Measurements from ENCODE around the gene SCYL1.

SCYL1 gene

DNA sequence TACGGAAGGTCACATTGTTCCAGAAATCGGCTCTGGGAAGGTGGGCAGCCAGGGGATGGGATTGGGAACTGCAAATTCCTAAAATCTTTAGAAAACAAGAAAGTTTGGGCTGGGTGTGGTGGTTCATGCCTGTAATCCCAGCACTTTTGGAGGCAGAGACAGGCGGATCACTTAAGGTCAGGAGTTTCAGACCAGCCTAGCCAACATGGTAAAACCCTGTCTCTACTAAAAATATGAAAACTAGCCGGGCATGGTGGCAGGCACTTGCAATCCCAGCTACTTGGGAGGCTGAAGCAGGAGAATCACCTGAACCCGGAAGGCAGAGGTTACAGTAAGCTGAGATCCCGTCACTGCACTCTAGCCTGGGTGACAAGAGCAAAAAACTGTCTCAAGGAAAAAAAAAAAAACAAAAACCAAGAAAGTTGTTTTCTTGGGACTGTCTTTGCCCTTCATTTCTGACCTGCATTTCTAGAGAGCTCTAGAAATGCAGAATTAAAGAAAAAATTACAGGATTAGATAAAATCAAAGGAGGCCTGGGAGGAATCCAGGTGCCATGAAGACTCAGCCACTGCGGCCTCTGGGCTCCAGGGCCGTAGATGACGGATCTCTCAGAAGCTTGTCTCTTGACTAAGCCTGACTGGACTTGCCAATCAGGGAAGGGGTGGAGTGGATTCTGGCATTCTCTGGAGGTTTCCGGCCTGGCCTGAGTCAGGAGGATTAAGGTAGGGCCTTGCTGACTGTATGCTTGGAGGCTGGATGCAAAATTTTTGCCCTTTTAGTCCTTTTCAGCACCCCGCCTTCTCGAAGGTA is 31.3 kb upstream of the SCYL1 start:
- no peak for DNase-seq

DNA sequence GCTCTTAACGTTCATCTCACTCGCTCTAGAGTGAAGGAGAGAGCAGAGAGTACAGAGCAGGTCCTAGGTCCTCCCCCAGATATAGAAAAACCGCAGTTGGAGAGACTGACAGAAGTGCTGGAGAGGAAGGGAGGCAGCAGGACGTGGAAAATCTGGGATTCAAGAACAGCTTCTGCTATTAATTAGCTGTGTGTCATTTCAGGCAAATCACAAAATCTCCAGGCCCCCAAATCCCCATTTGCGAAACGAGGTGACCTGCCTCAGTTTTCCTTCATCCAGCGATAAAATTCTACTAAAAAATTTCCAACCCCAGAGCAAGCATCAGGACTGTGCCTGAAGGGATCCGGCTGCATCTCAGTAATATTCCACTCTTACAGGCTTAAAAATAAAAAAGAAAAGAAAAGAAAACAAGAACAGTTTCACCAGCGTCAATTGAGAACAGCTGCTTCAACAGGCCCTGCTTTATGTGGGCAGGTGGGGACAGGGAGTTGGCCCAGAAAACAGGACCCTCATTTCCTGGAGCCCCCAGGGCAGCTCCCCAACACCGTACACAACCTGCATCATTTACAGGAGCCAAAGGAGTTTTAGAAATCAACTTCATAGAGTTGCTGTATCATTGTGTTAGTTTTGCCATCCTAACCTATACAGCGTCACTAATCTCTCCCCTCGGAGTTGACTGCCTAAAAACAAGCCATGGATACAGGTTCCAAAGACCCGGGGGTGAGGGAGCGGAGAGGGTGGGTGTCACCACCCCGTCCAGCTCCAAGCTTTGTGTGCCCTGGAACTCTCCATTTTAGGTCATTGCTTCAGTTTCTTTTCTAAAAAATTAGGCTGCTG is 28.4 kb upstream of the SCYL1 start:
- no peak for DNase-seq

DNA sequence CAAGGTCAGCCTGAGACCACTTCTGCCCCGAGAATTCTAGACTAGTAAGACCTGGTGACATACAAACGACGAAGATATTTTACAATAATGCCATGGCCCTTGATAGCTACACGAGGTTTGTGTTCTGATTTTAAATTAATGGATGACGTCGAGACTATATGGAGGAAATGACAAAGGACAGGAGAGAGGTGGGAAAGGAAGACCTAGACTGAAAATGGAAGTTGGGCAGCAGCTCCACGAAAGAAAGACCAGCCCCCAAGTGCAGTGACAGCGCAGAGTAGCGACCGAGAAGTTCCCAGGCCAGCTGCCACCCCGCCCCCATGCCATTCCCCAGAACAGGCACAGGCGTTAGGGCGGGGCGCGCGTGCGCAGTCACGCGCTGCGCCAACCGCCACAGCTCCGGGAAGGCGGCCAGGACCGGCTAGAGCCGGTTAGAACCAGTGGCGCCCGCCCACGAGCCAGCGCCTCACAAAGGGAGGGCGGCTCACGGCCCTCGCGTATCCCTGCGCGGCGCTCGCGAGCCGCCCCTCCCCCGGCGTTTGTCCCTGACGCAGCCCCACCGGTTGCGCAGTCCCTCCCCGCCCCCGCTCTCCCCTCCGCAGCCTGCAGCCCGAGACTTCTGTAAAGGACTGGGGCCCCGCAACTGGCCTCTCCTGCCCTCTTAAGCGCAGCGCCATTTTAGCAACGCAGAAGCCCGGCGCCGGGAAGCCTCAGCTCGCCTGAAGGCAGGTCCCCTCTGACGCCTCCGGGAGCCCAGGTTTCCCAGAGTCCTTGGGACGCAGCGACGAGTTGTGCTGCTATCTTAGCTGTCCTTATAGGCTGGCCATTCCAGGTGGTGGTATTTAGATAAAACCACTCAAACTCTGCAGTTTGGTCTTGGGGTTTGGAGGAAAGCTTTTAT is 27.5 kb upstream of the SCYL1 start:
- DNase-seq = peak; percentile 99

DNA sequence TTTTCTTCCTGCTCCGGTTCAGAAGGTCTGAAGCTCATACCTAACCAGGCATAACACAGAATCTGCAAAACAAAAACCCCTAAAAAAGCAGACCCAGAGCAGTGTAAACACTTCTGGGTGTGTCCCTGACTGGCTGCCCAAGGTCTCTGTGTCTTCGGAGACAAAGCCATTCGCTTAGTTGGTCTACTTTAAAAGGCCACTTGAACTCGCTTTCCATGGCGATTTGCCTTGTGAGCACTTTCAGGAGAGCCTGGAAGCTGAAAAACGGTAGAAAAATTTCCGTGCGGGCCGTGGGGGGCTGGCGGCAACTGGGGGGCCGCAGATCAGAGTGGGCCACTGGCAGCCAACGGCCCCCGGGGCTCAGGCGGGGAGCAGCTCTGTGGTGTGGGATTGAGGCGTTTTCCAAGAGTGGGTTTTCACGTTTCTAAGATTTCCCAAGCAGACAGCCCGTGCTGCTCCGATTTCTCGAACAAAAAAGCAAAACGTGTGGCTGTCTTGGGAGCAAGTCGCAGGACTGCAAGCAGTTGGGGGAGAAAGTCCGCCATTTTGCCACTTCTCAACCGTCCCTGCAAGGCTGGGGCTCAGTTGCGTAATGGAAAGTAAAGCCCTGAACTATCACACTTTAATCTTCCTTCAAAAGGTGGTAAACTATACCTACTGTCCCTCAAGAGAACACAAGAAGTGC is 26.7 kb upstream of the SCYL1 start:
- DNase-seq = peak; percentile 79

DNA sequence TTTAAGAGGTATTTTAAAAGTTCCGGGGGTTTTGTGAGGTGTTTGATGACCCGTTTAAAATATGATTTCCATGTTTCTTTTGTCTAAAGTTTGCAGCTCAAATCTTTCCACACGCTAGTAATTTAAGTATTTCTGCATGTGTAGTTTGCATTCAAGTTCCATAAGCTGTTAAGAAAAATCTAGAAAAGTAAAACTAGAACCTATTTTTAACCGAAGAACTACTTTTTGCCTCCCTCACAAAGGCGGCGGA is 26.2 kb upstream of the SCYL1 start:
- no peak for DNase-seq

DNA sequence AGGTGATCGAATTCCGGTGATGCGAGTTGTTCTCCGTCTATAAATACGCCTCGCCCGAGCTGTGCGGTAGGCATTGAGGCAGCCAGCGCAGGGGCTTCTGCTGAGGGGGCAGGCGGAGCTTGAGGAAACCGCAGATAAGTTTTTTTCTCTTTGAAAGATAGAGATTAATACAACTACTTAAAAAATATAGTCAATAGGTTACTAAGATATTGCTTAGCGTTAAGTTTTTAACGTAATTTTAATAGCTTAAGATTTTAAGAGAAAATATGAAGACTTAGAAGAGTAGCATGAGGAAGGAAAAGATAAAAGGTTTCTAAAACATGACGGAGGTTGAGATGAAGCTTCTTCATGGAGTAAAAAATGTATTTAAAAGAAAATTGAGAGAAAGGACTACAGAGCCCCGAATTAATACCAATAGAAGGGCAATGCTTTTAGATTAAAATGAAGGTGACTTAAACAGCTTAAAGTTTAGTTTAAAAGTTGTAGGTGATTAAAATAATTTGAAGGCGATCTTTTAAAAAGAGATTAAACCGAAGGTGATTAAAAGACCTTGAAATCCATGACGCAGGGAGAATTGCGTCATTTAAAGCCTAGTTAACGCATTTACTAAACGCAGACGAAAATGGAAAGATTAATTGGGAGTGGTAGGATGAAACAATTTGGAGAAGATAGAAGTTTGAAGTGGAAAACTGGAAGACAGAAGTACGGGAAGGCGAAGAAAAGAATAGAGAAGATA is 25.7 kb upstream of the SCYL1 start, which contains the start of gene MALAT1:
TSS of gene MALAT1 (plus strand) at position 69 of the 736 bp plus-strand sequence.
- DNase-seq = peak; percentile 95

DNA sequence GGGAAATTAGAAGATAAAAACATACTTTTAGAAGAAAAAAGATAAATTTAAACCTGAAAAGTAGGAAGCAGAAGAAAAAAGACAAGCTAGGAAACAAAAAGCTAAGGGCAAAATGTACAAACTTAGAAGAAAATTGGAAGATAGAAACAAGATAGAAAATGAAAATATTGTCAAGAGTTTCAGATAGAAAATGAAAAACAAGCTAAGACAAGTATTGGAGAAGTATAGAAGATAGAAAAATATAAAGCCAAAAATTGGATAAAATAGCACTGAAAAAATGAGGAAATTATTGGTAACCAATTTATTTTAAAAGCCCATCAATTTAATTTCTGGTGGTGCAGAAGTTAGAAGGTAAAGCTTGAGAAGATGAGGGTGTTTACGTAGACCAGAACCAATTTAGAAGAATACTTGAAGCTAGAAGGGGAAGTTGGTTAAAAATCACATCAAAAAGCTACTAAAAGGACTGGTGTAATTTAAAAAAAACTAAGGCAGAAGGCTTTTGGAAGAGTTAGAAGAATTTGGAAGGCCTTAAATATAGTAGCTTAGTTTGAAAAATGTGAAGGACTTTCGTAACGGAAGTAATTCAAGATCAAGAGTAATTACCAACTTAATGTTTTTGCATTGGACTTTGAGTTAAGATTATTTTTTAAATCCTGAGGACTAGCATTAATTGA is 25.0 kb upstream of the SCYL1 start:
- DNase-seq = no peak

DNA sequence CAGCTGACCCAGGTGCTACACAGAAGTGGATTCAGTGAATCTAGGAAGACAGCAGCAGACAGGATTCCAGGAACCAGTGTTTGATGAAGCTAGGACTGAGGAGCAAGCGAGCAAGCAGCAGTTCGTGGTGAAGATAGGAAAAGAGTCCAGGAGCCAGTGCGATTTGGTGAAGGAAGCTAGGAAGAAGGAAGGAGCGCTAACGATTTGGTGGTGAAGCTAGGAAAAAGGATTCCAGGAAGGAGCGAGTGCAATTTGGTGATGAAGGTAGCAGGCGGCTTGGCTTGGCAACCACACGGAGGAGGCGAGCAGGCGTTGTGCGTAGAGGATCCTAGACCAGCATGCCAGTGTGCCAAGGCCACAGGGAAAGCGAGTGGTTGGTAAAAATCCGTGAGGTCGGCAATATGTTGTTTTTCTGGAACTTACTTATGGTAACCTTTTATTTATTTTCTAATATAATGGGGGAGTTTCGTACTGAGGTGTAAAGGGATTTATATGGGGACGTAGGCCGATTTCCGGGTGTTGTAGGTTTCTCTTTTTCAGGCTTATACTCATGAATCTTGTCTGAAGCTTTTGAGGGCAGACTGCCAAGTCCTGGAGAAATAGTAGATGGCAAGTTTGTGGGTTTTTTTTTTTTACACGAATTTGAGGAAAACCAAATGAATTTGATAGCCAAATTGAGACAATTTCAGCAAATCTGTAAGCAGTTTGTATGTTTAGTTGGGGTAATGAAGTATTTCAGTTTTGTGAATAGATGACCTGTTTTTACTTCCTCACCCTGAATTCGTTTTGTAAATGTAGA is 24.3 kb upstream of the SCYL1 start:
- DNase-seq = peak; percentile 64

DNA sequence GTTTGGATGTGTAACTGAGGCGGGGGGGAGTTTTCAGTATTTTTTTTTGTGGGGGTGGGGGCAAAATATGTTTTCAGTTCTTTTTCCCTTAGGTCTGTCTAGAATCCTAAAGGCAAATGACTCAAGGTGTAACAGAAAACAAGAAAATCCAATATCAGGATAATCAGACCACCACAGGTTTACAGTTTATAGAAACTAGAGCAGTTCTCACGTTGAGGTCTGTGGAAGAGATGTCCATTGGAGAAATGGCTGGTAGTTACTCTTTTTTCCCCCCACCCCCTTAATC is 23.8 kb upstream of the SCYL1 start:
- no peak for DNase-seq

DNA sequence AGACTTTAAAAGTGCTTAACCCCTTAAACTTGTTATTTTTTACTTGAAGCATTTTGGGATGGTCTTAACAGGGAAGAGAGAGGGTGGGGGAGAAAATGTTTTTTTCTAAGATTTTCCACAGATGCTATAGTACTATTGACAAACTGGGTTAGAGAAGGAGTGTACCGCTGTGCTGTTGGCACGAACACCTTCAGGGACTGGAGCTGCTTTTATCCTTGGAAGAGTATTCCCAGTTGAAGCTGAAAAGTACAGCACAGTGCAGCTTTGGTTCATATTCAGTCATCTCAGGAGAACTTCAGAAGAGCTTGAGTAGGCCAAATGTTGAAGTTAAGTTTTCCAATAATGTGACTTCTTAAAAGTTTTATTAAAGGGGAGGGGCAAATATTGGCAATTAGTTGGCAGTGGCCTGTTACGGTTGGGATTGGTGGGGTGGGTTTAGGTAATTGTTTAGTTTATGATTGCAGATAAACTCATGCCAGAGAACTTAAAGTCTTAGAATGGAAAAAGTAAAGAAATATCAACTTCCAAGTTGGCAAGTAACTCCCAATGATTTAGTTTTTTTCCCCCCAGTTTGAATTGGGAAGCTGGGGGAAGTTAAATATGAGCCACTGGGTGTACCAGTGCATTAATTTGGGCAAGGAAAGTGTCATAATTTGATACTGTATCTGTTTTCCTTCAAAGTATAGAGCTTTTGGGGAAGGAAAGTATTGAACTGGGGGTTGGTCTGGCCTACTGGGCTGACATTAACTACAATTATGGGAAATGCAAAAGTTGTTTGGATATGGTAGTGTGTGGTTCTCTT is 23.2 kb upstream of the SCYL1 start:
- no peak for DNase-seq

DNA sequence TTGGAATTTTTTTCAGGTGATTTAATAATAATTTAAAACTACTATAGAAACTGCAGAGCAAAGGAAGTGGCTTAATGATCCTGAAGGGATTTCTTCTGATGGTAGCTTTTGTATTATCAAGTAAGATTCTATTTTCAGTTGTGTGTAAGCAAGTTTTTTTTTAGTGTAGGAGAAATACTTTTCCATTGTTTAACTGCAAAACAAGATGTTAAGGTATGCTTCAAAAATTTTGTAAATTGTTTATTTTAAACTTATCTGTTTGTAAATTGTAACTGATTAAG is 22.7 kb upstream of the SCYL1 start:
- no peak for DNase-seq

DNA sequence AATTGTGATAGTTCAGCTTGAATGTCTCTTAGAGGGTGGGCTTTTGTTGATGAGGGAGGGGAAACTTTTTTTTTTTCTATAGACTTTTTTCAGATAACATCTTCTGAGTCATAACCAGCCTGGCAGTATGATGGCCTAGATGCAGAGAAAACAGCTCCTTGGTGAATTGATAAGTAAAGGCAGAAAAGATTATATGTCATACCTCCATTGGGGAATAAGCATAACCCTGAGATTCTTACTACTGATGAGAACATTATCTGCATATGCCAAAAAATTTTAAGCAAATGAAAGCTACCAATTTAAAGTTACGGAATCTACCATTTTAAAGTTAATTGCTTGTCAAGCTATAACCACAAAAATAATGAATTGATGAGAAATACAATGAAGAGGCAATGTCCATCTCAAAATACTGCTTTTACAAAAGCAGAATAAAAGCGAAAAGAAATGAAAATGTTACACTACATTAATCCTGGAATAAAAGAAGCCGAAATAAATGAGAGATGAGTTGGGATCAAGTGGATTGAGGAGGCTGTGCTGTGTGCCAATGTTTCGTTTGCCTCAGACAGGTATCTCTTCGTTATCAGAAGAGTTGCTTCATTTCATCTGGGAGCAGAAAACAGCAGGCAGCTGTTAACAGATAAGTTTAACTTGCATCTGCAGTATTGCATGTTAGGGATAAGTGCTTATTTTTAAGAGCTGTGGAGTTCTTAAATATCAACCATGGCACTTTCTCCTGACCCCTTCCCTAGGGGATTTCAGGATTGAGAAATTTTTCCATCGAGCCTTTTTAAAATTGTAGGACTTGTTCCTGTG is 22.1 kb upstream of the SCYL1 start:
- DNase-seq = no peak

DNA sequence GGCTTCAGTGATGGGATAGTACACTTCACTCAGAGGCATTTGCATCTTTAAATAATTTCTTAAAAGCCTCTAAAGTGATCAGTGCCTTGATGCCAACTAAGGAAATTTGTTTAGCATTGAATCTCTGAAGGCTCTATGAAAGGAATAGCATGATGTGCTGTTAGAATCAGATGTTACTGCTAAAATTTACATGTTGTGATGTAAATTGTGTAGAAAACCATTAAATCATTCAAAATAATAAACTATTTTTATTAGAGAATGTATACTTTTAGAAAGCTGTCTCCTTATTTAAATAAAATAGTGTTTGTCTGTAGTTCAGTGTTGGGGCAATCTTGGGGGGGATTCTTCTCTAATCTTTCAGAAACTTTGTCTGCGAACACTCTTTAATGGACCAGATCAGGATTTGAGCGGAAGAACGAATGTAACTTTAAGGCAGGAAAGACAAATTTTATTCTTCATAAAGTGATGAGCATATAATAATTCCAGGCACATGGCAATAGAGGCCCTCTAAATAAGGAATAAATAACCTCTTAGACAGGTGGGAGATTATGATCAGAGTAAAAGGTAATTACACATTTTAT is 21.4 kb upstream of the SCYL1 start:
- no peak for DNase-seq

DNA sequence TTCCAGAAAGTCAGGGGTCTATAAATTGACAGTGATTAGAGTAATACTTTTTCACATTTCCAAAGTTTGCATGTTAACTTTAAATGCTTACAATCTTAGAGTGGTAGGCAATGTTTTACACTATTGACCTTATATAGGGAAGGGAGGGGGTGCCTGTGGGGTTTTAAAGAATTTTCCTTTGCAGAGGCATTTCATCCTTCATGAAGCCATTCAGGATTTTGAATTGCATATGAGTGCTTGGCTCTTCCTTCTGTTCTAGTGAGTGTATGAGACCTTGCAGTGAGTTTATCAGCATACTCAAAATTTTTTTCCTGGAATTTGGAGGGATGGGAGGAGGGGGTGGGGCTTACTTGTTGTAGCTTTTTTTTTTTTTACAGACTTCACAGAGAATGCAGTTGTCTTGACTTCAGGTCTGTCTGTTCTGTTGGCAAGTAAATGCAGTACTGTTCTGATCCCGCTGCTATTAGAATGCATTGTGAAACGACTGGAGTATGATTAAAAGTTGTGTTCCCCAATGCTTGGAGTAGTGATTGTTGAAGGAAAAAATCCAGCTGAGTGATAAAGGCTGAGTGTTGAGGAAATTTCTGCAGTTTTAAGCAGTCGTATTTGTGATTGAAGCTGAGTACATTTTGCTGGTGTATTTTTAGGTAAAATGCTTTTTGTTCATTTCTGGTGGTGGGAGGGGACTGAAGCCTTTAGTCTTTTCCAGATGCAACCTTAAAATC is 20.8 kb upstream of the SCYL1 start:
- DNase-seq = no peak

DNA sequence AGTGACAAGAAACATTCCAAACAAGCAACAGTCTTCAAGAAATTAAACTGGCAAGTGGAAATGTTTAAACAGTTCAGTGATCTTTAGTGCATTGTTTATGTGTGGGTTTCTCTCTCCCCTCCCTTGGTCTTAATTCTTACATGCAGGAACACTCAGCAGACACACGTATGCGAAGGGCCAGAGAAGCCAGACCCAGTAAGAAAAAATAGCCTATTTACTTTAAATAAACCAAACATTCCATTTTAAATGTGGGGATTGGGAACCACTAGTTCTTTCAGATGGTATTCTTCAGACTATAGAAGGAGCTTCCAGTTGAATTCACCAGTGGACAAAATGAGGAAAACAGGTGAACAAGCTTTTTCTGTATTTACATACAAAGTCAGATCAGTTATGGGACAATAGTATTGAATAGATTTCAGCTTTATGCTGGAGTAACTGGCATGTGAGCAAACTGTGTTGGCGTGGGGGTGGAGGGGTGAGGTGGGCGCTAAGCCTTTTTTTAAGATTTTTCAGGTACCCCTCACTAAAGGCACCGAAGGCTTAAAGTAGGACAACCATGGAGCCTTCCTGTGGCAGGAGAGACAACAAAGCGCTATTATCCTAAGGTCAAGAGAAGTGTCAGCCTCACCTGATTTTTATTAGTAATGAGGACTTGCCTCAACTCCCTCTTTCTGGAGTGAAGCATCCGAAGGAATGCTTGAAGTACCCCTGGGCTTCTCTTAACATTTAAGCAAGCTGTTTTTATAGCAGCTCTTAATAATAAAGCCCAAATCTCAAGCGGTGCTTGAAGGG is 20.0 kb upstream of the SCYL1 start:
- DNase-seq = no peak

DNA sequence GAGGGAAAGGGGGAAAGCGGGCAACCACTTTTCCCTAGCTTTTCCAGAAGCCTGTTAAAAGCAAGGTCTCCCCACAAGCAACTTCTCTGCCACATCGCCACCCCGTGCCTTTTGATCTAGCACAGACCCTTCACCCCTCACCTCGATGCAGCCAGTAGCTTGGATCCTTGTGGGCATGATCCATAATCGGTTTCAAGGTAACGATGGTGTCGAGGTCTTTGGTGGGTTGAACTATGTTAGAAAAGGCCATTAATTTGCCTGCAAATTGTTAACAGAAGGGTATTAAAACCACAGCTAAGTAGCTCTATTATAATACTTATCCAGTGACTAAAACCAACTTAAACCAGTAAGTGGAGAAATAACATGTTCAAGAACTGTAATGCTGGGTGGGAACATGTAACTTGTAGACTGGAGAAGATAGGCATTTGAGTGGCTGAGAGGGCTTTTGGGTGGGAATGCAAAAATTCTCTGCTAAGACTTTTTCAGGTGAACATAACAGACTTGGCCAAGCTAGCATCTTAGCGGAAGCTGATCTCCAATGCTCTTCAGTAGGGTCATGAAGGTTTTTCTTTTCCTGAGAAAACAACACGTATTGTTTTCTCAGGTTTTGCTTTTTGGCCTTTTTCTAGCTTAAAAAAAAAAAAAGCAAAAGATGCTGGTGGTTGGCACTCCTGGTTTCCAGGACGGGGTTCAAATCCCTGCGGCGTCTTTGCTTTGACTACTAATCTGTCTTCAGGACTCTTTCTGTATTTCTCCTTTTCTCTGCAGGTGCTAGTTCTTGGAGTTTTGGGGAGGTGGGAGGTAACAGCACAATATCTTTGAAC is 19.2 kb upstream of the SCYL1 start:
- no peak for DNase-seq
